GM18870 (cell line): Measurements from ENCODE around the gene SREBF1.
A peak's percentile ranks its signal among the peaks of the same experiment; 100 is the strongest.

Experiments
- ATAC-seq: cut with Tn5 transposase; IDR thresholded peaks from one replicate; pipeline ENCODE4 v1.9.1; 2021; ENCODE audit warnings: moderate library complexity; ENCODE audit not compliant: unreplicated experiment

Gene SREBF1

GRCh38 chr17:17836818-17837379 is at the start of gene SREBF1:
Gene SREBF1 (minus strand): TSS chr17:17836986. CDS start chr17:17836817, 169 bp downstream.
- ATAC-seq, result peak; percentile 4

GRCh38 chr17:17886226-17886625 is 49.4 kb upstream of the SREBF1 start:
- no peak for ATAC-seq

GRCh38 chr17:17884391-17885357 is 47.9 kb upstream of the SREBF1 start:
- no peak for ATAC-seq

- ATAC-seq, result no peak
These were observed 47.0 kb upstream of the SREBF1 start for GRCh38 chr17:17883801-17884200.

GRCh38 chr17:17882082-17882581 is 45.3 kb upstream of the SREBF1 start:
- ATAC-seq, result no peak

GRCh38 chr17:17880577-17881196 is 43.9 kb upstream of the SREBF1 start:
- no peak for ATAC-seq

DNA sequence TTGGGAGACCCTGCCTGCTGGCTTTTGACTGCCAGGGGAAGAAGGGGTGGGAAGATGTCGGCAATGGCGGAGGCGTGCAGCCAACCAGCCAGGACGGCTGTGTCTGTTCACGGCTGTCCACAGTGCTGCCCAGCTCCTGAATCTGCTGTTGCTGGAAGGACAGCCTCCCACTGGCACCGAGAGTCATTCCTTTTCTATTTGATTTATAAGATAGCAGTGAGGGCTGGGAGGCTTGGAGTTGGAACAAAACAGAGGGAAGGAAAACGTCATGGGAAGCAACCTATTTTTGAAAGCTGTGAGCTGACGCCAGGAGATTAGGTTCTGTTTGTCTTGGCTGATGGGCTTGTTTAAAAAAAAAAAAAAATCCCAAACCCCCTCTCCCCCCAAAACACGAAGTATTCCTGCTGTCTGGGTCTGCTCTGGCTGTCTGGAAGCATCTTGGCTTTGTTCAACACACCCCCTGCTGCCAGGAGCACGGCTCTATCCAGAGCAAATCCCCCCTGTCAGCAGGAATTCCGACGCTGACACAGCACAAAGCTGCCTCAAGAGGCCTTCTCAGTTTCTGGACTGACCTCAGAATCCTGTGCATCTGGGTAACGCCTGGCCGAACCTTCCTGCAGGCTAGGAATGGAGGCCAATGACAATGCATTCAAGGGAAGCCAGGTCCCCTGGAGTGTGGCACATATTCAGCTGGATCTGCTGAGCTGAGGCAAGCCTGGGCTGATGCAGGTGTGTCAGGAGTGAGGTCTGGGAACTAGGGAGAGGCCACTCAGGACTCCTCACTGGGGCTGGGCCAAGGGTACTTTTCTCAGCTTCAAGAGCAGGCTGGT is 41.0 kb upstream of the SREBF1 start:
- ATAC-seq, result no peak

GRCh38 chr17:17876959-17877528 is 40.3 kb upstream of the SREBF1 start:
- no peak for ATAC-seq

DNA sequence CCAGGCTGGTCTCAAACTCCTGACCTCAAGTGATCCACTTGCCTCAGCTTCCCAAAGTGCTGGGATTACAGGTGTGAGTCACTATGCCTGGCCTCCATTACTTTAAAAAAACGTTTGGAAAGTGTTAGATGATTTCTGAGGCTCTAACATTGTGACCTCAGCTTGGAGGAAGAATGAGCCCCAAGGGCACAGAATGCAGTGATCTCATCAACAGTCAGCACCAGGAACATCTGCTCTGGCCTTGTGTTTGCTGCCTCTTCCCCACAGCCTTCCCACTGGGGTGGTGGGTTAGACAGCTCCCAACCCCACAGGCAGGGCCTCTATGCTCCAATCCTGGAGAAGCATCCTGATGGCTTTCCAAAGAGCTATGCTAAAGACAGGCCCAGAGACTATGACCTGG is 37.7 kb upstream of the SREBF1 start:
- no peak for ATAC-seq

GRCh38 chr17:17873450-17873991 is 36.7 kb upstream of the SREBF1 start:
- ATAC-seq, result no peak

GRCh38 chr17:17872547-17873345 is 36.0 kb upstream of the SREBF1 start:
- no peak for ATAC-seq

GRCh38 chr17:17871913-17872312 is 35.1 kb upstream of the SREBF1 start:
- ATAC-seq, result no peak

GRCh38 chr17:17870247-17870646 is 33.5 kb upstream of the SREBF1 start:
- no peak for ATAC-seq

GRCh38 chr17:17868641-17869522 is 32.1 kb upstream of the SREBF1 start:
- no peak for ATAC-seq

- ATAC-seq, result no peak
These were observed 30.1 kb upstream of the SREBF1 start for GRCh38 chr17:17866897-17867296.

- no peak for ATAC-seq
These were observed 29.6 kb upstream of the SREBF1 start for GRCh38 chr17:17866425-17866824.

DNA sequence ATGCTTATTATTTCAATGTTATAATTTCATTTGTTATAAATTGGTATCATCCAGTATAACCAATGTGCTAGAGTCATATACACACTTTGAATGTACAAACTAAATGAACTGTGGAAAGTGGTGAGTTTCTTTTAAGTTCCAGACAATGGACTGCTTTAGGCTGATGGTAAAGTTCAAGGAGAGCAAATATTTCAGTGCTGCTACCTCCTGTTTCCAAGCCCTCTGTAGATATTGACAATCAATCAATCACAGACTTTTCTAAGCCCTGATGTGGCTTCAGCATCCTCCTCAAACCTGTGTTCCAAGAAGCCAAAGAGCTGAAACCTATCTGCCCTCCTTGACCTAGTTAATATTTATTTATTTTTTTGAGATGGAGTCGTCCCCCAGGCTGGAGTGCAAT is 28.2 kb upstream of the SREBF1 start:
- ATAC-seq, result no peak

- ATAC-seq, result no peak
These were observed 24.0 kb upstream of the SREBF1 start for GRCh38 chr17:17860766-17861107.
